Measurements from ENCODE around the gene SERPINA9.

Gene SERPINA9

DNA sequence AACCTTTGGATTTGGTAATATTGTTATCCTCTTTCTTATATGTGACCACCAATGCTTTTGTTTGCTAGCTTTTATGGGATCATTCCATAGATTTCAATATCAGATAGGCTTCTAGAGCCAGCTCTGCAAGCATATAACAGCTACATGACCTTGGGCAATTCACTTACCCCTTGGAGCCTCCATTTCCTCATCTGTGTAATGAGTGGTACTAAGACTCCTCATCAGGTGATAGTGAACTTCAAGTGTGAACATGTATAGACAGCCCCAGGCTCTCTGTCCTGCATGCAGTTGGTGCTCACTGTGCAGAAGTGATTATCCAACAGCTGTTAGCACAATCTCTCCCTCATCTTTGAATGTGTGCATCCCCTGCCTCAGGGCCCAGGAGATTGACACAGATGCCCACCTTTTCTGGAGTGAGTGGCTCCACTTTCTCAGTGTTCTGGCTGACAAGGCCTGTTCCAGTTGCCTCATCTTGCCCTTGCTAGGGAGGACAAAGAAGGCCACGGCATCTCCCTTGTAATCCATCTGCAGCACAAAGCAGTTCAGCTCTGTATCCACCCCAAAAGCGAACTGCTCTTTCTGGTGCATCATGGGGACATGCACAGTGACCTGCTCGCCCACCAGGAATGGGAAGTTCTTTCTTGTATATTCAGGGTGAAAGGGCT is 9.2 kb downstream of the SERPINA9 start:
- Histone ChIP-seq H3K9ac (no peak overlapping the region), H3K4me3 (no peak overlapping the region), H3K4me1 (no peaks in the 10 kb centered on the region), H4K20me1 (no peaks in the 10 kb centered on the region), H3K9me3 (peaks cover 19% of the 10 kb centered on the region), H3K27ac (no peak overlapping the region), H3K36me3 (no peaks in the 10 kb centered on the region), H3K27me3 (no peaks in the 10 kb centered on the region), H3K4me2 (no peak overlapping the region)
- TF ChIP-seq Cebpa-rat (IDR thresholded peaks at IDR 0.05), result no peak

DNA sequence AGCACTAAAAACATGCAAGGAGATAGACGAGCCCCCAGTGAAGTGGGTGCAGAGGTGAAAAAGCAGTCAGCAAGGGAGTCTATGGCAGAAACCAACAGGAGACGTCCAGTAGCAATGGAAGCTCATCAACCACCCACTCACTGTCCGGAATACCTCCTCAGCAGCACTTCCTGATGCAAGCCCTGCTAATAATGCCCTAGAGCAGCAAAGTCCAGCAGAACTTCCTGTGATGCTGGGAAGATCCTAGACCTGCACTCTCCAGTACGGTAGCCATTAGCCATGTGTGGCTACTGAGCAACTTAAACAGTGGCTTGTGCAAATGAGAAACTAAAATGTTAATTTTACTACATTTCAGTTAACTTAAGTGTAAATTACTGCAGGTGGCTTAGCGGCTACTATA is 11.0 kb downstream of the SERPINA9 start:
- Histone ChIP-seq H3K4me2 (no peak overlapping the region), H3K27me3 (no peaks in the 10 kb centered on the region), H3K36me3 (no peaks in the 10 kb centered on the region), H3K9ac (no peak overlapping the region), H3K4me1 (no peaks in the 10 kb centered on the region), H3K27ac (no peak overlapping the region), H3K9me3 (peaks cover 19% of the 10 kb centered on the region), H3K4me3 (no peak overlapping the region), H4K20me1 (no peaks in the 10 kb centered on the region)
- no peak for TF ChIP-seq Cebpa-rat (IDR thresholded peaks at IDR 0.05)

DNA sequence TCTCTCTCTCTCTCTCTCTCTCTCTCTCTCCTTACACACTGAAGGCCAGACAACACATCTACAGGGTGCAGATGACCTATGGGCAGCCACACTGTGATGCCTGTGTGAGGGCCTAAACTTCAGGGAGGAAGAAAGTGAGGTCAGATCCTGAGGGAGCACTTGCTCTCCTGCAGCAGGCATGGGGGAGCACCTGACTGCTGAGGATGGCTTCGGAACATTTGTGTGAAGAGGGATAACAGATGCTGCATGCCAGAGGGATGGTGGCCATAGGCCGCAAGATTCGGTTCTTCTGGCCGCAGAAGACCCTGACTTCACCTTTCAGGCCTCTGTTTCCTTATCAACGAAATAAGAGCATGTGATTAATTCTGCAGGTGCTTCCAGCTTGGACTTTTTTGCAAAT is 11.7 kb downstream of the SERPINA9 start:
- H3K27ac ChIP-seq, result no peak overlapping the region
- H3K9ac ChIP-seq, result no peak overlapping the region
- H3K4me3 ChIP-seq, result no peak overlapping the region
- H4K20me1 ChIP-seq, result no peaks in the 10 kb centered on the region
- H3K4me1 ChIP-seq, result peaks cover under 1% of the 10 kb centered on the region; the same call in 1 of the 2 replicates
- no peak for TF ChIP-seq Cebpa-rat (IDR thresholded peaks at IDR 0.05)
- no peaks in the 10 kb centered on the region for H3K36me3 ChIP-seq
- H3K9me3 ChIP-seq, result peaks cover 23% of the 10 kb centered on the region
- no peaks in the 10 kb centered on the region for H3K27me3 ChIP-seq
- H3K4me2 ChIP-seq, result no peak overlapping the region

- H3K9me3 ChIP-seq, result peaks cover 37% of the 10 kb centered on the region
- no peak for TF ChIP-seq Cebpa-rat (IDR thresholded peaks at IDR 0.05)
- H3K4me3 ChIP-seq, result no peak overlapping the region
- no peak overlapping the region for H3K4me2 ChIP-seq
- no peak overlapping the region for H3K9ac ChIP-seq
- peaks cover 12% of the 10 kb centered on the region for H3K4me1 ChIP-seq
- H4K20me1 ChIP-seq, result no peaks in the 10 kb centered on the region
- H3K27ac ChIP-seq, result no peak overlapping the region
- H3K27me3 ChIP-seq, result no peaks in the 10 kb centered on the region
- no peaks in the 10 kb centered on the region for H3K36me3 ChIP-seq
These were observed 13.0 kb downstream of the SERPINA9 start for GRCh38 chr14:94462763-94463572.

DNA sequence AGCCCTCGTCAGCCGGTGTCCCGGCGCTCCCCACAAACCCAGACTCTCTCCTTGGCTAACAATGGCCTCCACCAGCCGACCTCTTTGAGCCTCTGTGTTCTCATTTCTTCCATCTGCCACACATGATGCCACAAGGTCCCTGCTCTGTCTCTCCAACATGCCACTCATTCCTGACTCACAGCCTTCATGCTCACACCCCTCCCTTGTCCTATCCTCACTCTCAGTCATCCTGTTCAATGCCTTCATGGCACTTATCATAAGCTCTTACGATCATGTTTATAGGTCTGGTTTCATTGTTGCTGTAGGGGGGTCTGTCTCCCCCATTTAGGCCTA is 13.8 kb downstream of the SERPINA9 start:
- no peaks in the 10 kb centered on the region for H4K20me1 ChIP-seq
- H3K27ac ChIP-seq, result no peak overlapping the region
- no peak overlapping the region for H3K4me3 ChIP-seq
- no peaks in the 10 kb centered on the region for H3K27me3 ChIP-seq
- H3K4me1 ChIP-seq, result peaks cover 12% of the 10 kb centered on the region
- TF ChIP-seq Cebpa-rat (IDR thresholded peaks at IDR 0.05), result no peak
- no peak overlapping the region for H3K9ac ChIP-seq
- H3K9me3 ChIP-seq, result peaks cover 41% of the 10 kb centered on the region
- no peaks in the 10 kb centered on the region for H3K36me3 ChIP-seq
- H3K4me2 ChIP-seq, result no peak overlapping the region

- no peak overlapping the region for H3K4me3 ChIP-seq
- H3K9me3 ChIP-seq, result peaks cover 46% of the 10 kb centered on the region
- no peak overlapping the region for H3K27ac ChIP-seq
- no peak overlapping the region for H3K9ac ChIP-seq
- H3K36me3 ChIP-seq, result no peaks in the 10 kb centered on the region
- H3K4me2 ChIP-seq, result no peak overlapping the region
- TF ChIP-seq Cebpa-rat (IDR thresholded peaks at IDR 0.05), result no peak
- H4K20me1 ChIP-seq, result no peaks in the 10 kb centered on the region
- H3K4me1 ChIP-seq, result peaks cover 12% of the 10 kb centered on the region
- H3K27me3 ChIP-seq, result no peaks in the 10 kb centered on the region
These were observed 14.3 kb downstream of the SERPINA9 start for GRCh38 chr14:94461526-94462218.

DNA sequence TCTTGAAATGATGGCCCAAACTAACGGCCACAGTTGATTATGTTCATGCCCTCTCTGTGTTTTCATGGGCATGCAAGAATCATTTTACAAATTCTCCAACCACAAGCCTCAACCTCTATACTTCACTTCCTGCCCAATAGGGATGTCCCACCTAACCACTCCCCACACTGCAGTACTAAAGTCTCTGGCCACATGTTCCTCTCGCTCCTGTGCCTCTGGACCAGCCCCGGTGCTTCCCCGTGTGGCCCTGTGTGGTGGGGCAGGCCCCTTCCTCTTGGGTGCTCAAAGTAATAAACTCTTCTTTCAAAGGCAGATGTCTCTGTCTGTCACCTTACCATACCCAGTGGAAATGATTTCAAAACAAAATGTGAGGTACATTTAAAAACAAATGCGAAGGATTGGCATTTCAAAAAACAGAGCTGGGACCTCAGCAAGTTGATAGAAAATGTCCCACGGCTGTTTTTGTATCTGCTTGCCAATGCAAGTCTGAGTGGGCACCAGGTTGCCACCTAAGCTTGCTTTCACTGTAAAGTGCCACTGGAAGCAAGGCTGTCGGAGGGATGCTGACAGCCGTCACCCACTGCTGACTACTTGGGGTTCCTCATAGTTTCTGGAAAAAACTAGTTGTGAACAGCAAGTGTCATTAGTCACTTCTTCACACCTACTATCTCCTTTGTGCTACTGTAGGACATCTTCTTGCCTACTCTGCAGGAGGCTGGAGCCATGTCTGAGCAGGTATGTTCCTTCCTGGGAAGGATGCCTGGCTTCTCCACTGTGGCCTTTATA is 15.2 kb downstream of the SERPINA9 start:
- Histone ChIP-seq H3K4me2 (no peak overlapping the region), H3K4me3 (no peak overlapping the region), H3K27me3 (no peaks in the 10 kb centered on the region), H3K4me1 (peaks cover 12% of the 10 kb centered on the region), H3K9me3 (peaks cover 49% of the 10 kb centered on the region), H3K27ac (no peak overlapping the region), H3K36me3 (no peaks in the 10 kb centered on the region), H3K9ac (no peak overlapping the region), H4K20me1 (no peaks in the 10 kb centered on the region)
- TF ChIP-seq Cebpa-rat (IDR thresholded peaks at IDR 0.05), result no peak

DNA sequence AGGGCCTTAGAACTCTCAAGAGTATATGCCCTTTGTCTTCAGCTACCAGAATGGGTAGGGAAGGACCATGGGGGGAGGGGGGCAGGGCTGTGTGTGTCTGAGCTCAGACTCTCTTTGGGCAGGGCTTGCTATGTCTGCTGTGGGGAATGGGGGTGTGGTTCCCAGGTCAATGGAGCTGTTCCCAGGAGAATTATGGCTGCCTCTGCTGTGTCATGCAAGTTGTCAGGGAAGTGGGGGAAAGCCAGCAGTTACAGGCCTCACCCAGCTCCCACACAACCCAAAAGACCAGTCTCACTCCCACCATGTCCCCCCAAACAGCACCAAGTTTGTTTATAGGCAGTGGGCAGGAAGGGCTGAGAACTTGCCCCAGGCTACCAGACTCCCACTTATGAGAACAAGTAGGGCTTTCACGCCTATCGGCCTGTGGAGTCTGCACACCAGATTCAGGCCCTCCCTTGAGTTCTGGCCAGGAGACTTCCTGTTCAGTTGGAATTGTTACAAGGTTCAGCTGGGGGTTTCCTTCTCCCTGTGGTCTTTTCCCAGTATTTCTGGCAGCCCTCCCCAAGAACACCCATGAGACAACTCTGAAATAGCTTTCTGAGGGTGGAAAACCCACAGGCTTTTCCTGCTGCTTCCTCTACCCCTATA is 17.3 kb downstream of the SERPINA9 start:
- H3K4me2 ChIP-seq, result peak overlapping the region; percentile 15

DNA sequence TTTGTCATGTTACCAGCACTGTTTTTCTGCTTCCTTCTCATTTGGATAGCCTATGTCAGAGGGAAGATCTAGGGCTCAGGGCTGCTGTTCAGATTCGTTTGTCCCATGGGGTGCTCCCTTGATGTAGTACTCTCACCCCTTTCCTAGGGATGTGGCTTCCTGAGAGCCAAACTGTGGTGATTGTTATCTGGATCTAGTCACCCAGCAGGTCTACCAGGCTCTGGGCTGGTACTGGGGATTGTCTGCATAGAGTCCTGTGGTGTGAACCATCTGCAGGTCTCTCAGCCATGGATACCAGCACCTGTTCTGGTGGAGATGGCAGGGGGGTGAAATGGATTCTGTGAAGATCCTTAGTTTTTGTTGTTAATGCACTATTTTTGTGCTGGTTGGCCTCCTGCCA is 17.9 kb downstream of the SERPINA9 start:
- Histone ChIP-seq H3K27me3 (no peaks in the 10 kb centered on the region), H3K4me2 (peak overlapping the region; percentile 15; the same call in 1 of the 2 replicates), H3K9ac (no peak overlapping the region), H3K9me3 (peaks cover 32% of the 10 kb centered on the region), H4K20me1 (no peaks in the 10 kb centered on the region), H3K36me3 (no peaks in the 10 kb centered on the region), H3K4me3 (no peak overlapping the region), H3K4me1 (peaks cover 12% of the 10 kb centered on the region), H3K27ac (no peak overlapping the region)
- TF ChIP-seq Cebpa-rat (IDR thresholded peaks at IDR 0.05), result no peak

More for the DNA sequence above, 17.3 kb downstream of the SERPINA9 start:
- no peak for TF ChIP-seq Cebpa-rat (IDR thresholded peaks at IDR 0.05)
- no peak overlapping the region for H3K9ac ChIP-seq
- peaks cover 32% of the 10 kb centered on the region for H3K9me3 ChIP-seq
- H3K36me3 ChIP-seq, result no peaks in the 10 kb centered on the region
- no peak overlapping the region for H3K4me3 ChIP-seq
- peaks cover 12% of the 10 kb centered on the region for H3K4me1 ChIP-seq
- H4K20me1 ChIP-seq, result no peaks in the 10 kb centered on the region
- H3K27ac ChIP-seq, result no peak overlapping the region; the same call in 1 of the 2 replicates
- no peaks in the 10 kb centered on the region for H3K27me3 ChIP-seq

All from BLaER1 (cell line).